OCI-LY7 (cell line): ENCODE data around the gene SOX8. TPM values are rescaled to one million over a fixed set of nuclear protein-coding genes. Genes with fewer than 3 reads are reported as not detected.

Experiments used
- BruUV-seq: library from RNA; stranded (reverse); fragments of 400-500 nt; replicated peaks from 2 replicates; lab custom pipeline; 2021; lab: Mats Ljungman, UMichigan
- CTCF ChIA-PET: fragments of 300-600 bp; sonication (Branson Sonifier 250); formaldehyde crosslinking; loops from one replicate; lab custom pipeline; 2022; ENCODE audit warnings: antibody characterized with exemption; ENCODE audit not compliant: unreplicated experiment; lab: Charles Lee
- POLR2A ChIA-PET: fragments of 300-600 bp; sonication (Branson Sonifier 250); formaldehyde crosslinking; loops from one replicate; lab custom pipeline; 2022; ENCODE audit warnings: antibody characterized with exemption; lab: Charles Lee
- DNase-seq: peaks from one replicate; pipeline ENCODE4 v3.0.0-alpha.2; 2015; ENCODE audit warnings: low spot score
- H2AFZ ChIP-seq: fragments of 200-600 bp; sonication (generic), shearing (Covaris generic); 2 replicates; pipeline ENCODE4 v1.6.1; 2014; ENCODE audit warnings: mild to moderate bottlenecking, antibody characterized with exemption, low read length, moderate library complexity
- H3K27ac ChIP-seq: fragments of 200-600 bp; sonication (generic); 2 replicates; pipeline ENCODE4 v1.5.1; 2014; ENCODE audit warnings: mixed run types, low read depth, mild to moderate bottlenecking, moderate library complexity, low read length, inconsistent platforms; ENCODE audit not compliant: poor library complexity, severe bottlenecking
- H3K36me3 ChIP-seq: fragments of 200-600 bp; sonication (generic); 2 replicates; pipeline ENCODE4 v1.6.1; 2014; ENCODE audit warnings: mild to moderate bottlenecking, antibody characterized with exemption, low read length, moderate library complexity, mixed read lengths; ENCODE audit not compliant: insufficient read depth
- H3K4me1 ChIP-seq: fragments of 200-600 bp; sonication (generic); 2 replicates; pipeline ENCODE4 v1.5.1; 2014; ENCODE audit warnings: mild to moderate bottlenecking, low read length; ENCODE audit not compliant: insufficient read depth, poor library complexity, severe bottlenecking
- H3K4me2 ChIP-seq: fragments of 200-600 bp; sonication (generic); 2 replicates; pipeline ENCODE4 v1.6.1; 2014; ENCODE audit warnings: mild to moderate bottlenecking, low read length
- H3K4me3 ChIP-seq: fragments of 200-600 bp; sonication (generic); 2 replicates; pipeline ENCODE4 v1.5.1; 2014; ENCODE audit warnings: mild to moderate bottlenecking, low read depth, low read length; ENCODE audit not compliant: poor library complexity, severe bottlenecking
- H3K79me2 ChIP-seq: fragments of 200-600 bp; sonication (generic); 2 replicates; pipeline ENCODE4 v1.6.1; 2016; ENCODE audit warnings: low read depth, mild to moderate bottlenecking, low read length, moderate library complexity, mixed read lengths; ENCODE audit not compliant: insufficient read depth
- H3K9me2 ChIP-seq: fragments of 200-600 bp; sonication (generic); 2 replicates; pipeline ENCODE4 v1.6.1; 2016; ENCODE audit warnings: mild to moderate bottlenecking, low read length, mixed read lengths; ENCODE audit not compliant: insufficient read depth
- H3K9me3 ChIP-seq: fragments of 200-600 bp; sonication (generic); 2 replicates; pipeline ENCODE4 v1.6.1; 2014; ENCODE audit warnings: mild to moderate bottlenecking, mixed run types, low read length, mixed read lengths
- H4K20me1 ChIP-seq: fragments of 200-600 bp; sonication (generic); 2 replicates; pipeline ENCODE4 v1.6.1; 2014; ENCODE audit warnings: mild to moderate bottlenecking, antibody characterized with exemption, low read length, moderate library complexity, mixed read lengths; ENCODE audit not compliant: insufficient read depth
- EZH2phosphoT487 ChIP-seq: fragments of 200-600 bp; sonication (generic); IDR thresholded peaks from 2 replicates; pipeline ENCODE4 v1.6.1; 2018; ENCODE audit warnings: low read depth, borderline replicate concordance, mild to moderate bottlenecking, mixed run types, antibody characterized with exemption, low read length, moderate library complexity, mixed read lengths
- intact Hi-C: fragments of 100-400 bp; cut with micrococcal nuclease; formaldehyde crosslinking; loops from one replicate; pipeline ENCODE4 v1.10.0; 2022; ENCODE audit not compliant: unreplicated experiment
- total RNA-seq, 2 experiments: library from RNA; depleted of rRNA in 1 of 2; stranded (reverse); fragments of >200 nt in 1 of 2; shearing (Covaris generic) in 1 of 2; gene quantifications; 2 replicates each; pipeline ENCODE4 v1.2.3, GENCODE V29; 2014 to 2022
- TF ChIP-seq, protein P1 (sequence below): fragments of 200-600 bp; sonication (generic); conservative IDR thresholded peaks from 2 replicates; pipeline ENCODE4 v1.5.1; 2014; ENCODE audit warnings: mild to moderate bottlenecking, antibody characterized with exemption, low read length, moderate library complexity, mixed read lengths

SOX8 gene
- total RNA-seq, 2 experiments from 2014 or later, result 0.85 to 2.4 TPM

DNA sequence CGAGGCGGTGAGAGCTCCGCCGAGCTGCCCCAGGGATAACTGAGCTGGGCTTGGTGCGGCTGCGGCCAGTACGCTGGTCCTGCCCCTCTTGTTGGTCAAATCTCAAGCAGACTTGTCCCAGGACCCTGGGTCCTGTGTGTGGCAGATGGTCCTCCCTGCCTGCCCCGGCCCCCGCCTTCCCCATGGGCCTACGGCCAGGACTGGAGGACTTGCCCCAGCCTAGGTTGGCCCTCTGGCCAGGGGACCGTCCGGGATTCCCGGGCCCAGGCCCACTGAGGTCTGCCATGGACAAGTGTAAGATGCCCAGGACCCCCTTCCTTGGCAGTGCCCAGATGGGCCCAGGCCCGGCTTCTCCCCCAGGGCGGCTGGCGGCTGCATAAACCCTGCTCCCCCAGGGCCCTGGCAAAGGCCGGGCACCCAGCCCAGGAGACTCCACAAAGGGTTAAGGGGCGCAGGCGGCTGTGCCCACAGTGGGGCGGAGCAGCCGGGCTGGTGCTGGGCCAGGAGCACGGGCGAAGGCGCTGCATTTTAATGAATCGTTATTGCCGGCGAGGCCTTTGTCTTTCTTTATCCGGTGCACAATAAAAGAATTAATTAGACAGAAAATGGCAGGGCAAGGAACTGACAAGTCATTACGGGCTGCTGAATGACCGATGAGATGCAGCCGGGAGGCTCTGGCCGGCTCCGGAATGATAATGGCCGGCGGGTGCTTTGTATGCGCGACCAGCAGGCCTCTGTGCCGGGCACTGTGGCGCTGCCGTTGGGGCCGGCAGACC lies 9.1 kb downstream of the SOX8 start:
- no TSS peak for BruUV-seq
- no peak overlapping the region for H2AFZ ChIP-seq
- H3K79me2 ChIP-seq, result no peaks in the 10 kb centered on the region
- no peak overlapping the region for H3K27ac ChIP-seq
- no peaks in the 10 kb centered on the region for H3K4me1 ChIP-seq
- TF ChIP-seq, protein P1, sequence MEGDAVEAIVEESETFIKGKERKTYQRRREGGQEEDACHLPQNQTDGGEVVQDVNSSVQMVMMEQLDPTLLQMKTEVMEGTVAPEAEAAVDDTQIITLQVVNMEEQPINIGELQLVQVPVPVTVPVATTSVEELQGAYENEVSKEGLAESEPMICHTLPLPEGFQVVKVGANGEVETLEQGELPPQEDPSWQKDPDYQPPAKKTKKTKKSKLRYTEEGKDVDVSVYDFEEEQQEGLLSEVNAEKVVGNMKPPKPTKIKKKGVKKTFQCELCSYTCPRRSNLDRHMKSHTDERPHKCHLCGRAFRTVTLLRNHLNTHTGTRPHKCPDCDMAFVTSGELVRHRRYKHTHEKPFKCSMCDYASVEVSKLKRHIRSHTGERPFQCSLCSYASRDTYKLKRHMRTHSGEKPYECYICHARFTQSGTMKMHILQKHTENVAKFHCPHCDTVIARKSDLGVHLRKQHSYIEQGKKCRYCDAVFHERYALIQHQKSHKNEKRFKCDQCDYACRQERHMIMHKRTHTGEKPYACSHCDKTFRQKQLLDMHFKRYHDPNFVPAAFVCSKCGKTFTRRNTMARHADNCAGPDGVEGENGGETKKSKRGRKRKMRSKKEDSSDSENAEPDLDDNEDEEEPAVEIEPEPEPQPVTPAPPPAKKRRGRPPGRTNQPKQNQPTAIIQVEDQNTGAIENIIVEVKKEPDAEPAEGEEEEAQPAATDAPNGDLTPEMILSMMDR, result no peak
- no peak for TF ChIP-seq EZH2phosphoT487
- H3K9me2 ChIP-seq, result no peaks in the 10 kb centered on the region
- ChIA-PET CTCF (no interaction called here), POLR2A (no interaction called here)
- no peak overlapping the region for H3K4me3 ChIP-seq
- no peak overlapping the region for H3K4me2 ChIP-seq
- no peaks in the 10 kb centered on the region for H4K20me1 ChIP-seq
- H3K9me3 ChIP-seq, result no peaks in the 10 kb centered on the region
- no peaks in the 10 kb centered on the region for H3K36me3 ChIP-seq
- no peak for DNase-seq
- intact Hi-C loops, result no loop called here

DNA sequence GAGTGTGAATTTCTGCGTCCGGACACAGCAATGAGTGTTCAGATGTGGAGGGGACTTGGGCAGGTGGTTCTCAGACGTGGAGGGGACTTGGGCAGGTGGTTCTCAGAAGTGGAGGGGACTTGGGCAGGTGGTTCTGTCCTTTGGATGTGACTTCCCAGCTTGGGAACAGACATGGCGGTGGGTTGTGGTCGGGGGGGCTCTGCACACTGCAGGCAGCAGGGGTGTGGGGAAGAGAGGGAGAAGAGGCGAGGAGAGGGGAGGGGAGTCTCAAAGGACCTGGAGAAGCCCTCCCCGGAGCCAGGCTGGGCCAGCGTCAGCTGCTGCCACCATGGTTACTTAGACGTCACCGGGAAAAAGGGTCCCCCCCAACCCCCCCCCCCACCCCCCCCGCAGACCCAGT lies 9.8 kb downstream of the SOX8 start:
- POLR2A ChIA-PET, result no interaction called here
- no TSS peak for BruUV-seq
- CTCF ChIA-PET, result no interaction called here
- Histone ChIP-seq H3K4me2 (no peak overlapping the region), H3K9me3 (no peaks in the 10 kb centered on the region), H3K9me2 (no peaks in the 10 kb centered on the region), H3K36me3 (no peaks in the 10 kb centered on the region), H3K27ac (no peak overlapping the region), H3K4me3 (no peak overlapping the region), H4K20me1 (no peaks in the 10 kb centered on the region), H2AFZ (no peak overlapping the region), H3K79me2 (no peaks in the 10 kb centered on the region), H3K4me1 (no peaks in the 10 kb centered on the region)
- intact Hi-C loops, result no loop called here
- DNase-seq, result no peak
- TF ChIP-seq, protein P1, result no peak
- no peak for TF ChIP-seq EZH2phosphoT487

DNA sequence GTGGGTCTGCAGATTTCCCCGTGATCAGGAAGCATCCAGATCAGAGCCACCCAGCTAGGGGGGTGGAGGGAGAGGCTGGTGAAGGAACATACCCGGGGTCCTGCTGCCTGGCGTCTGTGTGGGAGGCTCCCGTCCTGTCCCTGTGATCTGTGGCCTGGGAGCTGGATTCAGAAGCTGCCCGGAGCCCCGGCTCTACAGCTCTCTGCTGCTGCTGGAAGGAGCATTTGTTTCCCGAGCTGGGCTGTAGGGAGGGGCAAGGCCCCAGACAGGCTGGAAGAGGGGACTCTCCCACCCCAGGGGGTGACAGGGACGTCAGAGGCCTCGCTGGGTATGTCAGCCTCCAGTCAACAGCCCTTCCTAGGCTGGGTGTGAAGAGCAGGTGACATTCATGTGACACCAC lies 10.2 kb downstream of the SOX8 start:
- CTCF ChIA-PET, result no interaction called here
- H3K9me2 ChIP-seq, result no peaks in the 10 kb centered on the region
- no peak overlapping the region for H2AFZ ChIP-seq
- H3K79me2 ChIP-seq, result no peaks in the 10 kb centered on the region
- POLR2A ChIA-PET, result no interaction called here
- TF ChIP-seq, protein P1, result no peak
- TF ChIP-seq EZH2phosphoT487, result no peak
- no peak overlapping the region for H3K27ac ChIP-seq
- H3K4me1 ChIP-seq, result no peaks in the 10 kb centered on the region
- DNase-seq, result no peak
- intact Hi-C loops, result no loop called here
- H3K4me3 ChIP-seq, result no peak overlapping the region
- no peaks in the 10 kb centered on the region for H4K20me1 ChIP-seq
- no peaks in the 10 kb centered on the region for H3K9me3 ChIP-seq
- BruUV-seq, result no TSS peak
- H3K4me2 ChIP-seq, result no peak overlapping the region
- H3K36me3 ChIP-seq, result no peaks in the 10 kb centered on the region
